ENCODE data around the gene KLHL22.

The KLHL22 gene

GRCh38 chr22:20413217-20414058 is 82.2 kb downstream of the KLHL22 start:
- TF ChIP-seq YY1 (IDR thresholded peaks at IDR 0.05; ENCODE audit: low read depth) (no peak), CREB1 (IDR thresholded peaks at IDR 0.05; ENCODE audit: low read depth) (no peak), TCF12 (IDR thresholded peaks at IDR 0.05; ENCODE audit: low read depth) (no peak), EGR1 (IDR thresholded peaks at IDR 0.05) (no peak), NFIC (IDR thresholded peaks at IDR 0.05) (no peak), ZBTB7A (IDR thresholded peaks at IDR 0.05; ENCODE audit: low read depth) (no peak)
- TF ChIP-seq, protein P1, sequence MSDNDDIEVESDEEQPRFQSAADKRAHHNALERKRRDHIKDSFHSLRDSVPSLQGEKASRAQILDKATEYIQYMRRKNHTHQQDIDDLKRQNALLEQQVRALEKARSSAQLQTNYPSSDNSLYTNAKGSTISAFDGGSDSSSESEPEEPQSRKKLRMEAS (IDR thresholded peaks at IDR 0.05) = no peak

- TF ChIP-seq CEBPB (IDR thresholded peaks at IDR 0.05) (no peak), TCF12 (IDR thresholded peaks at IDR 0.05; ENCODE audit: low read depth) (no peak), NFIC (IDR thresholded peaks at IDR 0.05) (no peak), EGR1 (IDR thresholded peaks at IDR 0.05) (no peak), YY1 (IDR thresholded peaks at IDR 0.05; ENCODE audit: low read depth) (no peak), TAF1 (IDR thresholded peaks at IDR 0.05; ENCODE audit: low read depth) (no peak), EP300 (IDR thresholded peaks at IDR 0.05; ENCODE audit: borderline replicate concordance) (no peak), TEAD4 (IDR thresholded peaks at IDR 0.05) (no peak), REST (IDR thresholded peaks at IDR 0.05; ENCODE audit: low read depth) (no peak)
- TF ChIP-seq, protein P1 (IDR thresholded peaks at IDR 0.05) = no peak
Observed at GRCh38 chr22:20412474-20413216, 83.0 kb downstream of the KLHL22 start.

- TF ChIP-seq EGR1 (IDR thresholded peaks at IDR 0.05) (no peak), CEBPB (IDR thresholded peaks at IDR 0.05) (no peak), TCF12 (IDR thresholded peaks at IDR 0.05; ENCODE audit: low read depth) (no peak), YY1 (IDR thresholded peaks at IDR 0.05; ENCODE audit: low read depth) (no peak), NFIC (IDR thresholded peaks at IDR 0.05) (no peak), FOXM1 (IDR thresholded peaks at IDR 0.05; ENCODE audit: borderline replicate concordance, low read depth) (no peak), EP300 (IDR thresholded peaks at IDR 0.05; ENCODE audit: borderline replicate concordance) (no peak), TAF1 (IDR thresholded peaks at IDR 0.05; ENCODE audit: low read depth) (no peak), TEAD4 (IDR thresholded peaks at IDR 0.05) (no peak), ZBTB7A (IDR thresholded peaks at IDR 0.05; ENCODE audit: low read depth) (no peak), RAD21 (IDR thresholded peaks at IDR 0.05; ENCODE audit: low read depth) (no peak), CREB1 (IDR thresholded peaks at IDR 0.05; ENCODE audit: low read depth) (no peak), USF1 (IDR thresholded peaks at IDR 0.05) (no peak), REST (IDR thresholded peaks at IDR 0.05; ENCODE audit: low read depth) (no peak)
- TF ChIP-seq, protein P1 (IDR thresholded peaks at IDR 0.05) = no peak
Observed at GRCh38 chr22:20408891-20409290, 86.7 kb downstream of the KLHL22 start.

GRCh38 chr22:20407829-20408228 is 87.8 kb downstream of the KLHL22 start:
- no peak for TF ChIP-seq CEBPB (IDR thresholded peaks at IDR 0.05)
- no peak for TF ChIP-seq RAD21 (IDR thresholded peaks at IDR 0.05; ENCODE audit: low read depth)
- no peak for TF ChIP-seq YY1 (IDR thresholded peaks at IDR 0.05; ENCODE audit: low read depth)

- no peak for TF ChIP-seq NFIC (IDR thresholded peaks at IDR 0.05)
- TF ChIP-seq CREB1 (IDR thresholded peaks at IDR 0.05; ENCODE audit: low read depth) = no peak
- TF ChIP-seq EP300 (IDR thresholded peaks at IDR 0.05; ENCODE audit: borderline replicate concordance) = no peak
- no peak for TF ChIP-seq EGR1 (IDR thresholded peaks at IDR 0.05)
- no peak for TF ChIP-seq YY1 (IDR thresholded peaks at IDR 0.05; ENCODE audit: low read depth)
- TF ChIP-seq RAD21 (IDR thresholded peaks at IDR 0.05; ENCODE audit: low read depth) = no peak
- TF ChIP-seq CEBPB (IDR thresholded peaks at IDR 0.05) = no peak
- no peak for TF ChIP-seq TAF1 (IDR thresholded peaks at IDR 0.05; ENCODE audit: low read depth)
- TF ChIP-seq FOXM1 (IDR thresholded peaks at IDR 0.05; ENCODE audit: borderline replicate concordance, low read depth) = no peak
- no peak for TF ChIP-seq ZBTB7A (IDR thresholded peaks at IDR 0.05; ENCODE audit: low read depth)
- no peak for TF ChIP-seq TEAD4 (IDR thresholded peaks at IDR 0.05)
- TF ChIP-seq TCF12 (IDR thresholded peaks at IDR 0.05; ENCODE audit: low read depth) = no peak
Observed at GRCh38 chr22:20406686-20407408, 88.7 kb downstream of the KLHL22 start.
